ENCODE data around the gene LRGUK. TPM values are rescaled to one million over a fixed set of nuclear protein-coding genes. Genes with fewer than 3 reads are reported as not detected.

The LRGUK gene
- total and polyA plus RNA-seq, 2 of the 8 experiments (the other 6 are each of a cell fraction or from before 2014, with no cell fraction given), result 1.5 to 3.6 TPM

- H3K9me3 ChIP-seq (ENCODE audit: insufficient read depth in 2 of 2, low read depth in 1 of 2, low read length in 1 of 2), result no peaks in the 10 kb centered on the region
- H3K79me1 ChIP-seq (ENCODE audit: low read depth, low read length), result no peaks in the 10 kb centered on the region
- H2AK5ac ChIP-seq (ENCODE audit: low read depth, low read length), result no peak overlapping the region
- no peaks in the 10 kb centered on the region for H4K20me1 ChIP-seq (replicated peaks in 1 of 2; ENCODE audit: control insufficient read depth in 1 of 2, insufficient read depth in 2 of 2, low read length in 2 of 2)
- no peak overlapping the region for H3K18ac ChIP-seq (ENCODE audit: extremely low read depth, low read length)
- no peak overlapping the region for H2BK20ac ChIP-seq (ENCODE audit: low read length)
- 90% methylated on average over 2 of the region's 2 CpGs; no CpG with 5 or more reads in 1 of the 2 experiments for WGBS, 2 experiments (ENCODE audit: extremely low coverage in 1 of 2, insufficient coverage in 1 of 2, insufficient read length in 1 of 2, insufficient replicate concordance in 2 of 2, low coverage in 1 of 2, low lambda C conversion rate in 2 of 2, missing lambda C conversion rate in 1 of 2)
- H3K9ac ChIP-seq (replicated peaks in 1 of 4; ENCODE audit: extremely low read depth in 1 of 4, low read depth in 3 of 4, low read length in 3 of 4), result no peak overlapping the region
- no peak overlapping the region for H3K4me2 ChIP-seq (ENCODE audit: insufficient read depth in 1 of 2, low read depth in 2 of 2, low read length in 2 of 2)
- DNase-seq (ENCODE audit: low read depth in 1 of 2, low spot score in 2 of 2) (no peak), FAIRE-seq (no peak)
- CTCF ChIA-PET (ENCODE audit: partially characterized antibody), result no interaction called here
- H3K79me2 ChIP-seq (ENCODE audit: control insufficient read depth in 1 of 2, insufficient read depth in 2 of 2, low read length in 2 of 2), result no peaks in the 10 kb centered on the region
- no peak overlapping the region for H3K14ac ChIP-seq (ENCODE audit: insufficient read length)
- no peak overlapping the region for H3K27ac ChIP-seq (ENCODE audit: low read depth, low read length)
- H3K36me3 ChIP-seq (ENCODE audit: control insufficient read depth in 2 of 4, insufficient read depth in 4 of 4, low read length in 3 of 4), result no peaks in the 10 kb centered on the region
- H3K27me3 ChIP-seq (replicated peaks in 1 of 4; ENCODE audit: control insufficient read depth in 3 of 4, extremely low read depth in 1 of 4, insufficient read depth in 3 of 4, low read length in 3 of 4), result no peaks in the 10 kb centered on the region; a peak in 1 of 7 replicates
- peaks cover 0 to 3% (median 0%) of the 10 kb centered on the region in 4 experiments; a peak in 4 of 7 replicates for H3K4me1 ChIP-seq (replicated peaks in 1 of 4; ENCODE audit: control insufficient read depth in 3 of 4, insufficient read depth in 4 of 4, low read length in 3 of 4)
- no peak overlapping the region for H4K5ac ChIP-seq (ENCODE audit: insufficient read length, low read depth, low read length)
- H3K23me2 ChIP-seq (ENCODE audit: low read depth, low read length), result peaks cover 4% of the 10 kb centered on the region; the same call in 1 of the 2 replicates
- H3K4ac ChIP-seq (replicated peaks; ENCODE audit: insufficient read length, low read depth, low read length), result no peak overlapping the region
- H2BK12ac ChIP-seq (ENCODE audit: low read depth, low read length), result no peak overlapping the region
- TF ChIP-seq JUN (IDR thresholded peaks at IDR 0.05; ENCODE audit: low read depth, low read length), result no peak
- H3K56ac ChIP-seq (replicated peaks; ENCODE audit: insufficient read length, low read depth, low read length), result no peak overlapping the region
- H4K8ac ChIP-seq (ENCODE audit: extremely low read depth, insufficient read depth, low read length), result no peak overlapping the region
- H3K23ac ChIP-seq (ENCODE audit: insufficient read length), result no peak overlapping the region
- no peak overlapping the region for H2BK15ac ChIP-seq (ENCODE audit: low read length)
- H2BK5ac ChIP-seq (ENCODE audit: low read depth, low read length), result no peak overlapping the region
- no peak overlapping the region for H3K4me3 ChIP-seq (ENCODE audit: extremely low read depth in 1 of 4, insufficient read depth in 2 of 4, low read depth in 3 of 4, low read length in 4 of 4)
- H4K91ac ChIP-seq (replicated peaks; ENCODE audit: insufficient read length, low read length), result no peak overlapping the region
- POLR2A ChIA-PET (ENCODE audit: partially characterized antibody), result no interaction called here
- no peak overlapping the region for H2BK120ac ChIP-seq (replicated peaks; ENCODE audit: low read depth, low read length)
- no peak overlapping the region for H2AFZ ChIP-seq (ENCODE audit: low read length)
These were observed 4.2 kb upstream of the LRGUK start for GRCh38 chr7:134122980-134123379.
